Stimulated activated CD4-positive, alpha-beta T cell treated with anti-CD3 and anti-CD28 coated beads, Interleukin-4, amount 100 ng/mL, for 48 hours (primary cell): ENCODE measurements around the gene SGSM1.
"Not testable (repeated sequence)": the region's sequence is repeated elsewhere in the genome, so short reads cannot be mapped to it uniquely, and the experiment has no call there.

Experiments
- DNase-seq, 2 donors: peaks; one replicate each; pipeline ENCODE4 v3.0.0-alpha.2; 2020; ENCODE audit warnings: low read depth in 2 of 2

The SGSM1 gene

GRCh38 chr22:24837517-24837916, 31.5 kb downstream of the SGSM1 start:
- not testable (repeated sequence) for DNase-seq

- DNase-seq, result no peak
Measured at GRCh38 chr22:24841261-24841660, 35.2 kb downstream of the SGSM1 start.

- no peak for DNase-seq
Measured at GRCh38 chr22:24843048-24843447, 37.0 kb downstream of the SGSM1 start.

- no peak for DNase-seq
Measured at GRCh38 chr22:24845041-24845898, 39.3 kb downstream of the SGSM1 start.

- no peak for DNase-seq
Measured at GRCh38 chr22:24847490-24847889, 41.5 kb downstream of the SGSM1 start.

- DNase-seq, result no peak
Measured at GRCh38 chr22:24848559-24849168, 42.7 kb downstream of the SGSM1 start.

GRCh38 chr22:24855794-24856193, 49.8 kb downstream of the SGSM1 start:
- no peak for DNase-seq

- DNase-seq, result no peak
Measured at GRCh38 chr22:24857576-24857975, 51.6 kb downstream of the SGSM1 start.

GRCh38 chr22:24859587-24859986, 53.6 kb downstream of the SGSM1 start:
- DNase-seq, result no peak

- DNase-seq, result no peak
Measured at GRCh38 chr22:24865508-24865907, 59.5 kb downstream of the SGSM1 start.

- no peak for DNase-seq
Measured at GRCh38 chr22:24867323-24868022, 61.5 kb downstream of the SGSM1 start.

GRCh38 chr22:24868979-24869378, 63.0 kb downstream of the SGSM1 start:
- DNase-seq, result no peak

- no peak for DNase-seq
Measured at GRCh38 chr22:24871611-24872205, 65.7 kb downstream of the SGSM1 start.

GRCh38 chr22:24873226-24873625, 67.2 kb downstream of the SGSM1 start:
- no peak for DNase-seq

GRCh38 chr22:24875862-24876506, 70.0 kb downstream of the SGSM1 start:
- peak in 1 of 2 donors; percentile 26 for DNase-seq

GRCh38 chr22:24876700-24877099, 70.7 kb downstream of the SGSM1 start:
- no peak for DNase-seq

GRCh38 chr22:24878969-24879368, 73.0 kb downstream of the SGSM1 start:
- DNase-seq, result no peak

- no peak for DNase-seq
Measured at GRCh38 chr22:24883432-24883831, 77.4 kb downstream of the SGSM1 start.

- no peak for DNase-seq
Measured at GRCh38 chr22:24887260-24887659, 81.2 kb downstream of the SGSM1 start.

- no peak for DNase-seq
Measured at GRCh38 chr22:24893341-24894070, 87.5 kb downstream of the SGSM1 start.
